Measurements from ENCODE around the gene DMD.

DMD gene

DNA sequence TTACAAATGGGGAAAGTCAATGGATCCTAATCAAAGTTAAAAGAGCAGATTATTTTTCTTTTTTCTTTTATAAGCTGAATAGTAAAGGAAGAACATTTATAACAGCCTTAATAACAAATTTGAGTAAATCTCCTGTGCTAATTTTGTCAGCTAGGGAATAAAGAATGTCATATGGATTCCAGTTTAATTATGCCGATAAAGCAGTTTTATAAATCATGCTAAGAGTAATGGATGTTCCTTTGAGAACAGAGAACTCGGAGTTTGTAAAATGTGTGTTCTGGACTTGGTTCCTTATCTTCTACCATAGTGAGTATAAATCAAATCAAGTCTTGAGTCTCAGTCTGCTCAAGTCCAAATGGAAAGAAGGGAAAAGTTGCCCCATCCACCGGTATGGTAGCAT lies 1959.2 kb downstream of the DMD start:
- no peak for DNase-seq

DNA sequence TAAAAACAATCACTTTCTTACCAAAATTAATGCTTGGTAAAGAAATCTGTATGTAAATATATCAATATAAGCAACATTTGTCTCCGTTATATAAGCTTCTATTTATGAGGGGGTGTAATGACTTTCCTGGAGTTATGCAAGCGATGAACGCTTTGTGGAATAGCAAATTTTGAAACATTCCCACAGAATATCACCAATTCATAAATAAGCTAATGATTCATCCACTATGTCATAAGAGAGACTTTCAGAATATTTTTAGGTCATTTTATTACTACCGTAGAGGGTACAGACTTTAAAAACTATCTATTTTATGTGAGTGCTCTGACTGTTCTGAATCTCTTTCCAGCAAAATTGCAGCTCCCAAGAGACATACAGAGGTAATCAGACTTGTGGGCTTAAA lies 1960.0 kb downstream of the DMD start:
- no peak for DNase-seq

DNA sequence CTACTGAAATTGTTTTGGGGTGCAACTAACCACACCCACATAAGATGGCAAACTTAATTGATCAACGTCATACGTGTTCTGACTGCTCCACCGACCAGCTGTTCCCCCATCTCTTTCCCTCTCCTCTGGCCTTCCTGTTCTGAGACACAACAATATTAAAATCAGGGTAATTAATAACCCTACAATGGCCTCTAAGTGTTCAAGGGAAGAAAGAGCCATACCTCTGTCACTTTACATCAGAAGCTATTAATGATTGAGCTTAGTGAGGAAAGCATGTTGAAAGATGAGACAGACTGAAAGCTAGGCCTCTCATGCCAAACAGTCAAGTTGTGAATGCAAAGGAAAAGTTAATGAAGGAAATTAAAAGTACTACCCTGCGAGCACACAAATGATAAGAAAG lies 1965.6 kb downstream of the DMD start:
- DNase-seq = no peak

DNA sequence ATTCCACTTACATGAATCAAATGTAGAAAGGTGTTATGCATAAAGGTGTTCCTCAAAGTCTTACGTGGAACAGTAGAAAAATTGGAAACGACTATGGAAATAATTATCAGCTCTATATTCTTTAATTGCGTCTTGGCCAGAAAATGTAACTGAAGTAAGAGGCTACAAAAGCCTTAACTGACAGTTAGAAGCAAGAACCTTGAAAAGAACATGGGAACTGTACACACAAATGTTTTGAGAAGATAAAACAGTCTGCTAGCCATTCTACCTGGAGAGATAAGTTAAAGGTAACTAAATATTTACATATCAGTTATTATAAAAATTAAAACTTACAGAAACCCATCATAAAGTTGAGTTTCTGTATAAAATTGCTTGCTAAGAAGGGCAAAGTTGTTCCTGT lies 1967.5 kb downstream of the DMD start:
- no peak for DNase-seq

DNA sequence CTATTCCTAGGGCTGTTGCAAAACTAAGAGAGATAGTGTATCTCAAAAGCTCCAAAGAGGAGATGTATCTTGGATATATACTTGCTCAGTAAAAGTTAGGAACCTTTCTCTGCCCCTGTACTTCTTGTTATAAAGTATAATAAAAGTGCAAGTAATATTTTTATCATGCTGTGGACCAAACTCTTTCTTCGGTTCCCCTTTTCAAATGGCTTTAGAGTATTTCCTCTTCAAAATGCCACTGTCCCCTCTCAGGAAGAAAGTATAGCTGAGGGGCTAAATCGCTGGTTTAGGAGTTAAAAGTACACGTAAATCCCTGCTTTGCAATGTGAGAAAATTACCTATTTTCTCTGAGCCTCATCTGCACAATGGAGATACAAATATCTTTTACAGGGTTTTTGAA lies 1970.4 kb downstream of the DMD start:
- DNase-seq = no peak

DNA sequence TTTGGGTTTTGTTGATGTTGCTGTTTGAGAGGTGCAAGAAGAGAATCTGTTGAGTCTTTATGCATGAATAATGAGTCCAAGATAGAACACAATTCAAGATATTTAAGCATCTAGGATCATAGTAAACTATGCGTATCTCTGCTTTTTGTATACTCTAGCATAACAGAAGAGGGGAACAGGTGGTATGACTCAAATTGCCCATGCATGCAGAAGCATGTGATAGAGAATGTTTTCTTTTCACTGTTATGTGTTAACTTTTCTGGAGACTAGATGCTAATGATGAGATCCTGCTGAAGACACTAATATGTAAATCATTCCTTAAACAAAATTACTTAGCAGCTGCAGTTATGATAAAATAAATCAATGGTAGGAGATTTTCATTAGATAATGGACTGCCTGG lies 1974.2 kb downstream of the DMD start:
- DNase-seq = no peak

DNA sequence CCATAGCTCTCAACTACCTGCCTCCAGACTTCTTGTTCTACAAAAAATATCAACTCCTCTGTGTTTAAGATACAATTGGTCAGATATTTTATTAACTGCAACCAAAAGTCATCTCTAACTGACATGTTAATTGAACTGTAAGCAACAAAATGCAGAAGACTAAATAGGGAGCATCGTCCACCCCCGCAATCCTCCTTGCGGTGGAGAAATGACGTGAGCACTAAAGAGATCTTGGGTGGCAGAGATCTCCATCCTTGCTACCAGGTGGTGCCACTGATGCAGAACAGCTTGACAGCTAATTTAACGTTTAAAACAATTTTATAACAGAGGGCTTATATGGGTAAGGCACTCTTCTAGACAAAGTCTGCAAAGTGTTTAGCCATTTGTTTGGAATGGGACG lies 1975.1 kb downstream of the DMD start:
- no peak for DNase-seq

DNA sequence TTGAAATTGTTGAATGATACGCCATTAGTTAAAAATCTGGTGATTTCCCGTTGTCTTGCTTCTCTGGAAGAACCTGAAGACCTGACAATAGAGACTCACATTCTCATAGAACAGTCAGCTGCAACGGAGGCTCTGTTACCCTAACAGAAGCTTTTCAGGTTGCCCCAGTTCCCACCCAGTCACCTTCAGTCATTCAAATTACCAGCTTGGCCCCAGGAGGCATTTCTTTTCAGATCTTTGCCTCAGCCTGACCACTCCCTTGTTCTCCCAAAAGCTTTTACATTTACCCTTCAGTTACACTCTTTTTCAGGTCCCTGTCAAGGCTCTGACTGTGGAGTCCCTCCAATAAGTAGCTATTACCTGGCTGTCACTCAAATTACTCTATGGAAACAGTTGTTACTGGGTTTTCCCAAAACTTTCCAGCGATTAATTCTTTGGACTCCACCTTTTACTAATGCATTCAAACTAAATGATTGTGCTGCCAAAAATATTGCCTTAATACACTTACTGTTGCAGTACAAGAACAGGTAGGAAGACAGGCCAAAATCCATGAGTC lies 1977.3 kb downstream of the DMD start:
- DNase-seq = no peak

DNA sequence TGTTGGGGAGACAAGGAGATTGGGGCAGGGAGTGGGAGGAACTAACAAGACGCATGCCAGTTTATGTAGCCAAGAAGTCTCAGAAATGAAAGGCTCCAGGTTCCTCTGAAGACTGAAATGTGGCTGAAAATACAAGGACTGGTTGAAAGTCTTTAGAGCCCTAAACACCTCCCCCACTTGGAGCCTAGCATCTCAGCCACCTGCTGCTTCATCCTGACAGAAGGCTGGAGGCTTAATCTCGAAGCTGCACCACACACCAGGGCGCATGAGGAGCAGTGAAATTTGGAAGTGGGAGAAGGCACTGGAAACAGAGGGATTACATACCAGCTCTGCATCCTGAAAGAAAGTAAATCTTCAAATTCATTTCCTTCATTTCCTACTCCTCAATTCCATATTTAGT lies 1978.8 kb downstream of the DMD start:
- no peak for DNase-seq

DNA sequence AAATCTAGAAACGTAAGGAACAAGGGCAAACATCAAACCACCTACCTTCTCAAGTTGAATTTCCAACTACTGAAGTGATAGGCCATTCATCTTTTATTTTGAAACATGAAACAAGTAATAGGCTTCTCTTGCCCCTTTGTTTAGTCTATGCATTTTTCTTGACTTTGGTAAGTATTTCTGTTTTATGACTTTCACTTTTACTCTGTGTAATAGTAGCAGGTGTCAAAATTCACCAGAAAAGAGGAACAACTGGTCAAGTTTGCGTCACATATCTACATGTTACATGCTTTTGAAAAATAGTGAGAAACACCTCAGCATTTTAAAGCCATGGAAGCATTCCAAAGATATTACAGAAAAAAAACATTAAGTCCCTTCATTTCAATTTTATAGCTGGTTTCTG lies 1982.4 kb downstream of the DMD start:
- no peak for DNase-seq

DNA sequence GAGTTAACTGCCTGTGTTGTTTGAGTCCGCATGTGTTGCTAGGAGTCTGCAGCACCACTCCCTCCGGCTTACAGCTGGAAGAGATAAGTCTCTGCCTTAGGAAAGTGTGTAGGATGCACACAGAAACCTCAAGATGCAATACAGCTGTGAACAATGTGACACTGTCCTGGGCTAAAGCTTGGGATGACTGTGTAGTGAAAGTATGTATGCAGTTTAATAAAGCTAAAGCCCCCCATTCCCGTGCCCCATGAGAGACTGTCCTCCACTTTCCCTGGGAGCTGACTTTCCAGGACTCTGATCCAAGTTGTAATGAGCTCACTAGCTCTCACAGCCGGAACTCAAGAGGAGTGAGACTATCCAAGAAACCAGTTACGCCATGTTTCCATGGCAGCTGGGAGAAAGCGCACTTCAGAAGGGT lies 1982.9 kb downstream of the DMD start:
- no peak for DNase-seq

DNA sequence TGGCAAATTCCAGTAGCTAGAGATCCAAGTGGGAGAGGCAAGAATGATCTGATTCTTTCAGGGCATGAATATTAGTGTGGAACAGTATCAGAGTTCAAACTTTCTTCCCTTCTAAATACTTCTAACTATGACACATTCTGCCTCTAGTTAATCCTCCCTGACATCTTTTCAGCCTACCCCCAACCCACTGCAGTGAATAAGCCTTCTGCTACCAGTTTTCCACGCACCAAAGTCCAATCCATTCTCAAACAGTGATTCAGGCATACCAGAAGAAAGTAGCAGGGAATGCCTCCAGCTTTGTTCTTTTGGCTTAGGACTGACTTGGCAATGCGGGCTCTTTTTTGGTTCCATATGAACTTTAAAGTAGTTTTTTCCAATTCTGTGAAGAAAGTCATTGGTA lies 1984.1 kb downstream of the DMD start:
- DNase-seq = no peak

DNA sequence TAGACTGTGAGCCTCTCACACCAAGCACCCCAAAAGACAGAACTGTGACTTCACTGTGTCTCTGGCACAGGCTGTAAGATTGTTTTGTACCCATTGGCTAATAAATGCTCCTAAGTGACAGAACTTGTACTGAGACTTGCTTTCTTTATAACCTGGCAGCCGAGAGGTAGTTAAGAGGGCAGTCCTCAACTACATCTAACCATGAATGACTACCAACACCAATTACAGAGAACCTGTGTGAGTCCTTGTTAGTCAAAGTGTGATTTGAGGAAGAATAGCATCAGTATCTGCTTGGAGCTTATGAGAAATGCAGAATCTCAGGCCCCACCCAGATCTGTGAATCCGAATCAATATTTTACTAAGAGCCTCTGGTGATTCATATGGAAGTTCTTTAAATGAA lies 1985.5 kb downstream of the DMD start:
- no peak for DNase-seq

DNA sequence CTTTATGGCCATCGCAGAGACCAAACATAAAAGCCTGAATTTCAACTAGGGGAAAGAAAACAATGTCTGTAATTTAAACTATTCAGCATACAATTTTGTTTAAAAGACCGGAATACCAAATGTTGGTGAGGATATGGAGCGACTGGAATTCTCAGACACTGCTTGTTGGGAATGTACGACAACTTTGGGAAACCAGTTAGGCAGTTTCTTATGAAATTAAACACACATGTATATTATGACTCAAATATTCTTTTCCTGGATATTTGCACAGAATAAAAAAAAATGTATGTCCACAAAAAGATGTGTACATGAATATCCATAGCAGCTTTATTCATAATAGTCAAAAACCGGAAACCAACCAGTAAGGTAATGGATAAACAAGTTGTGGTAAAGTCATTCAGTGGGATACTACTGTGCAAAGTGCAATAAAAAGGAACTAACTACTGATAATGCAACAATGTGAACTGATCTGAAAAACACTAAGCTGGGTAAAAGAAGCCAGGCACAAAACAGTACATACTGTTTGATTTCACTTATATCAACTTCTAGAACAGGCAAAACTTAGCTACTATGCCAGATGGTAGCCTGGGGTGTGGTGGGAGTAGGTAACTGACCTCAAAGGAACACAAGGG lies 1986.9 kb downstream of the DMD start:
- no peak for DNase-seq

DNA sequence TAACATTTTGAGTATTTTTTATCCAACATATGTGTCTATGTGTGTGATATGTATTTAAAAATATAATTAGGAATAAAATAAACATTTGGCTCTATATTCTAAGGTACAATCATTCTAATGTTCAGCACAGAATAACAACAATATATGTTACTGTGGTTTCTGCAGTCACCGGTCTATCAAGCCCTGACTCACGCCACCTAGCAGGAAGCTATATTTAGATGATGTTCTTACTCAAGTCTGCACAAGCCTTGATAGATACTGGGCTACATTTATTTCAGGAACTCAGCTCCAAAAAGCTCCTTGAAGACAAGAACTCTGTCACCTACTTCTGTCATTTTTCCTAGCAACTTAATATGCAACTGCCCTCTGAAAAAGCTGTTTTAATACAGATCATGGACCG lies 1987.5 kb downstream of the DMD start:
- no peak for DNase-seq

DNA sequence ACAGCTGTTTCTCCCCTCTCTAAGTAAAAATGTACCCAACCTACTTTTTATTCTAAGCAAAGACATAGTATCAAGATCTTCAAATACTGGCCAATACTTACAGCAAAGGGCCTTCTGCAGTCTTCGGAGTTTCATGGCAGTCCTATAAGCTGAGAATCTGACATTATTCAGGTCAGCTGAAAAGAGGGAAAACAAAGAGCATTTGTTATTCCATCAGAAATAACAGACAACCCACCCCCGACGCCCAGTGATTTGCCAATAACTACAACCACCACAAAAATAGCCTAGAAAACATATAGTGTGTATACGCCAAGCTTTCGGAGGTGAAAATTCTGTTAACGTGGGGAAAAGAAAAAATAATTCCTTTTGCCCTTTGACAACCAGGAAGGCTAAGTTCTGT lies 1988.4 kb downstream of the DMD start:
- DNase-seq = no peak

DNA sequence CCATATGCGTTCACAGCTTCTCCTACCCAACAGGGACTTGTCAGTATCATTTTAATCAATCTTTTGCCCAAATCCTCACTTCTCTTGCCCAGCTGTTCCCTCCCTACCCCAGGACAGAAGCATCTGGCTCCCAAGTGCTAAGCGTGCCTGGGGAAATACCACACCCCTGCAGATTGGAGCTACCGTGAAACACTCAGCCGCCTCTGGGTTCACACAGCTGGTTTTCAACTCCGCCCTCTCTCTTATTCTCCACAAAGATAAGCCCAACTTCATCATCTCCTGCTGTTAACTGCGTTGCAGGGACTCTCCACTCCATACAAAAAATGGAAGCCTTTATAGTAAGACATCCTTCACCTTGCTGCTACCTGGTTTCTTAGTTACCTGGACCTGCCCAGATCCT lies 1992.2 kb downstream of the DMD start:
- no peak for DNase-seq

DNA sequence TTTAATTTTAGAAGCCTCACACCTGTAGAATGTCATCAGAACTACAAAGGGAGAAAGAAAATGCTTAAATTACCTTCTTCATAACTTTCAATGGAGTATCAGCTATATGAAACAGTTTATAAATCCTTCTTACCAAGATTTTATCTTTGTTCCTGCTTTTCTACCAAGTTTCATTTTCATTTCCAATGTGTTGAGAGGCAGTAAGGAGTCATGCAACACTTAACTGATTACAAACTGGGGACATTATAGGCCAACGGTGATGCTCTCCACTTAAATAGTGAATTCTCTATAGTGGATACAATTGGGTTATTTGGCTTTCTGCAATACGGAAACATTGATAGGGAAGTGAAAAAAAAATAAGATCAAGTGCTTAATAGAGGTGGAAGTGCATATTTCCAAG lies 1994.3 kb downstream of the DMD start:
- no peak for DNase-seq

DNA sequence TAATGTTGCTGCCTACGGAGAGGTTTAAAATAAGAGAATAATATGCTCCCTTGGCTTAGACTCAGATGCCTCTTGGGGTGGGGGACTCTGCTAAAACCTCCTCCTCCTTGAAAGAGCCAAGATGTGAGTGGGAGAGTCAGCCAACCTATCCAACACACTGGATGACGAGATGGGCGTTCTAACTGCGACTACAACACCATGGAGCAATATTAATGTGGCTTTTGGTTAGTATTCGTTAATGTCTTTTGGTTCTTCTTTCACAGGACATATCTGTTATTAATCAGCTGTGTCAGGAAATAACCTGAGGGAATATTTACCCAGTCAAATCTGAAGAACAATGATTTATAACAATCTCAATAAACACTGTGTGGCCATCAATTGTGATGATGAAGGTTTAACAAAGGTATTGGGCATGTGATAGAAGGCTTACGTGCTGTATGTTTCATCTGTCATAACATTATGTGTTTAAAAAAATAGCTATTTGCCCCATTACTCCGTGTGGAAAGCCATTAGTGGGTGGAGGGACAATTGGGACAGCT lies 1996.0 kb downstream of the DMD start:
- no peak for DNase-seq

DNA sequence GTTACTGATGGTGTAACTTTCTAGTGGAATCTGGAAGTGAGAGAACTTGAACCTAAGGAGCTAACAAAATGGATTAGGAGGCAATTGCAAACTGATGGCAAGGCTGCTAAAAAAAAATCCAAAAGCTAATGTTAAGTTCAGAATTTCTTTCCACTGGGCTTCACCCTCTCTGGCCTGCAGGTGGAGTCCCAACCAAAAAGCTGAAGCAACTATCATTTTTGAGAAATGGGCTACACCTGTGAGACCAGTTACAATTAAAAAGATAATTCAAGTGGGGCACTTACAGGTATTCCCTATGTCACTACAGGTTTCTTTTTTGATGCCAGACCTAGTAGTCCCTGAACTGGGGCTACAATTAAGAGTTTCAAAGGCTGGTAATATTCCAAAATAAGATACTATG lies 1997.4 kb downstream of the DMD start:
- DNase-seq = no peak

DNA sequence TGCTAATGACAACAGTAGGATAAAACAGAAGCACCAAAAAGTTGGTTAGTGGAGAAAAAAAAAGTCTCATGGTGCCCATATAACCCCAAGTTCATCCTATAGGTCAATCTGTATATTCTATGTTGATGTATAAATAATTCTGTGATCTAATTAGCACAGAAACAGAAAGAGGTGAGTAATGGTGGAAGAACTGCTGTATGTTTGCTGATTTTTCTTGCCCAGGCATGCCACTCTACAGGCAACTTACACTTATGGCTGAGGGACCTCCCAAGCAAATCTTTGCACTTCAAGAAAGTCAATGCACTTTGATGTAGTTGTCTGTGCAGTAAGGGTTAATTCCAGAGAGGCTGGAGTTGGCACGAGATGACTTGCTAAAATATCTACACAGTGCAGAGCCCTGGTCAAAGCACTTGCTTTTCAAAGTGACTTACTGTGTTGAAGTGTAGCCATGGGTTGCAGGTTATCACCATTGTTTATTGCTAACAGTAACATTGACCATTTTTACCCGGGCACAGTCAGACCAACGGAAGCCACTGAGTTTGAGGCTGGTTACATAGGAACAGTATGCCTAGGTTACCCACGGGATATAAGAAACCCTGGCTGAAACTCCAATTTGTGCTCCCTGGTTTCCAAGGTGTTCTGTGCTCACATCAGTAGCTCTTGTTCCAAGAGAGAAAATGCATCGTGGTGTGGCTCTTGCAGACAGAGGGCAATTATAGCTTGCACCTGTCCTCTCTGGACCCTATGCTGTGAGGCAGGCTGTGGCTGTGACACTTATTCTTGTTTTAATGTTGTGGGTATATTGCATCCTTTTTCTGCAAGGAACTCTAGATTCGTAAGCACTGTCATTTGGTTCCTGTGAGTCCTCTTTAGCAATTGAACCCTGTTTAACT lies 1998.2 kb downstream of the DMD start:
- no peak for DNase-seq

DNA sequence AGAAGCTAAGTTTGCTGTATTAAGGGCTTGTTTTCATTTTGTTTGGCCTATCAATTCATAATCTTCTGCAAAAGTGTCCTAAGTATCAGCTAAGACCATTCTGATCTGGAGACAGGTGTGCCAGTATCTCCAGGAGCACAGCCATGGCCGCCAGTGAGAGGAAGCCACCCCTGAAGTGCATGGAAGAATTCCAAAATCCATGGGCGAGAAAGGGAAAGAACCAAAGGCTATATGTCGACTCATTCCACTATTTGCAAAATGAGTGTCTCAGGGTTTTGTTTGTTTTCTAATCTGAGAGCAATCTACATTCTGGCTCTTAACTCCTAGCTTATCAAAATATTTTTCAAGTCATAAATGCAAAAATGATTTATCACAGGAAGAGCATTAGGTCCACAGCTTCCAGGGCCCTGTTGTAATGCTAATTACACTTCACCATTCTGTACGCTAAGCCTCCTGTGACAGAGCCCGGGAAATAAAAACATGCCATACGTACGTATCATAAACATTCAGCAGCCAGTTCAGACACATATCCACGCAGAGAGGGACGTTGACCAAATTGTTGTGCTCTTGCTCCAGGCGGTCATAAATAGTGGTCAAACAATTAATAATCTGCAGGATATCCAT lies 2002.2 kb downstream of the DMD start:
- DNase-seq = no peak

DNA sequence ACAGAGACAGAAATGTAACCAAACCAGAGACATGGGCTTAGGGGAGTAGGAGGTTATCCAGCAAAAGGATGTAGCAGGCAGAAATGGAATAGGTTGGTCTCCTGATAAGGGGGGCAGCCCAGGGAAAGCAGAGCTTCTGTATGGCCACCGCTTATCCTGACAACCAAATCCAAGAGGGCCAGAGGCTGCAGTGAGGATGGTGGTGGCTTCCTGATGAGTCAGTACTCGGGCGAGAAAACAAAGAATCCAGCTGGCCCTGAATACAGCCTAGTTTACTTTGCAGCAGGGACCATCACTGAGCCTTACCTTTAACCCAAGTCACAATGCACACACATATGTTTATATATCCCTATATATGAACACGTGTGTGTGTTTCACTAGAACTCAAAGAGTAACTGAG lies 2009.8 kb downstream of the DMD start:
- no peak for DNase-seq

DNA sequence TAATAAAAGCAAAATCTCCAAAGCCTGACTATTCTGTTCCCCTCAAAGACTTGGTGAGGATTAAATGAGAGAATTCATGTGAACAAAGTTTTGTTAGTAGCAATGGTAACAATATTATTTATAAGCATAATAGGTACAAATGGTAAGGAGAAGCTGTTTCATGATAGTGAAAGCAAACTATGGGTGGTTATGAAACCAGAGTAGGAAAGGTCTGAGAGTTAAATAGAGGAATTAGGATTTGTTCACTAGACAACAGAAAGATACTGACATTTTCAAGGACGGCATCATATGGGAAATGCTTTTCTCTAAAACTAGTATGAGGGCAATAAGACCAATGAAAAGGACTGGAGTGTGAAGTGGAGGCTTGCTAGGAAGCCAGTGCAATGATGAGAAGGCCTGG lies 2010.9 kb downstream of the DMD start:
- no peak for DNase-seq
